ENCODE measurements around the gene TOE1. TPM values are rescaled to one million over a fixed set of nuclear protein-coding genes. Genes with fewer than 3 reads are reported as not detected.

Gene TOE1
- total and polyA plus RNA-seq, 9 of the 15 experiments (the other 6 are each of a cell fraction or from before 2014, with no cell fraction given), result 32.1 to 85.7 (median 38.0) TPM

DNA sequence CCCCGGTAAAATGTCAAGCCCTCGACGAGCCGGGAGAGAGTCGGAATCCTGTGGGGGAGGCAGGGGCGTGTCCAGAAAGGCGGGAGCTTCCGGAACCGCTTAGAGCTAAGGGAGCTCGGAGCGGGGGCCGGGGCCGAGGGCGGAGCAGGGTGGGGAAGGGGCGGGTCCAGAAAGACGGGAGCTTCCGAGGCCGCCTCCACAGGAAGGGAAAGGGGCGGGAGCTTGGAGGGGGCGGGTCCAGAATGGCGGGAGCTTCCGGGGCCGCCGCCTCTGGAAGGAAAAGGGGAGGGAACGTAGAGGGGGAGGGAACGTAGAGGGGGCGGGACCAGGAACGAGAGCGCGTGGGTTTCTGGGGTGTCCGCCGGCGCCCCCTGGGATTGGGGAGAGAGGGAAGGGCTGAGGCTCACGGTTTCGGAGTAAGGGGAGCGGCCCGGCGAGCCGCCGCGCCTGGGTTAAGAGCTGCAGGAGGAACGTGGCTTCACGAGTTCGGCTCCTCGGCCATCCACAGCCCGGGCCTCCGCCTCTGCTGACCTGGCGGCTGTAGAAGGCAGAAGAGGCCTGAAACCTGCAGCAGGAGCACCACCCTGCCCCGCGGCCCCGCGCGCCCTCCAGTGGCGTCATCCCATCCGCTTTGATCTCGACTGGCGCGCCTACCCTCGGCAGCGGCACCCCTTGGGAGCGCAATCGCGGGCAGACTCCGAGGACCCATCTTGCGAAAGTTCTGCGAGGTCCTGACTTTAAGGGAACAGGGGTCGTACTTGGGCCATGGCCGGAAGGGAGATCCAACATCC lies 36.3 kb upstream of the TOE1 start (continued):
- no peak for TF ChIP-seq MAFG (tag; conservative IDR thresholded peaks at IDR 0.05)
- TF ChIP-seq NR2F6 (CRISPR knock-in tag; IDR thresholded peaks at IDR 0.05), result no peak
- peak; percentile 40; the same call in 1 of the 2 replicates for TF ChIP-seq SREBF1 (IDR thresholded peaks at IDR 0.05; ENCODE audit: borderline replicate concordance, low read depth, low read length)
- TF ChIP-seq, protein P1, sequence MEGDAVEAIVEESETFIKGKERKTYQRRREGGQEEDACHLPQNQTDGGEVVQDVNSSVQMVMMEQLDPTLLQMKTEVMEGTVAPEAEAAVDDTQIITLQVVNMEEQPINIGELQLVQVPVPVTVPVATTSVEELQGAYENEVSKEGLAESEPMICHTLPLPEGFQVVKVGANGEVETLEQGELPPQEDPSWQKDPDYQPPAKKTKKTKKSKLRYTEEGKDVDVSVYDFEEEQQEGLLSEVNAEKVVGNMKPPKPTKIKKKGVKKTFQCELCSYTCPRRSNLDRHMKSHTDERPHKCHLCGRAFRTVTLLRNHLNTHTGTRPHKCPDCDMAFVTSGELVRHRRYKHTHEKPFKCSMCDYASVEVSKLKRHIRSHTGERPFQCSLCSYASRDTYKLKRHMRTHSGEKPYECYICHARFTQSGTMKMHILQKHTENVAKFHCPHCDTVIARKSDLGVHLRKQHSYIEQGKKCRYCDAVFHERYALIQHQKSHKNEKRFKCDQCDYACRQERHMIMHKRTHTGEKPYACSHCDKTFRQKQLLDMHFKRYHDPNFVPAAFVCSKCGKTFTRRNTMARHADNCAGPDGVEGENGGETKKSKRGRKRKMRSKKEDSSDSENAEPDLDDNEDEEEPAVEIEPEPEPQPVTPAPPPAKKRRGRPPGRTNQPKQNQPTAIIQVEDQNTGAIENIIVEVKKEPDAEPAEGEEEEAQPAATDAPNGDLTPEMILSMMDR (IDR thresholded peaks at IDR 0.05 in 2 of 3, conservative IDR thresholded peaks at IDR 0.05 in 1 of 3; ENCODE audit: insufficient read depth in 2 of 3, low read depth in 1 of 3, low read length in 3 of 3), result peak; percentile 95 to 99 (median 95)
- no peak for TF ChIP-seq RBM39 (optimal IDR thresholded peaks at IDR 0.05; ENCODE audit: low read depth, low read length)
- TF ChIP-seq CREM (IDR thresholded peaks at IDR 0.05; ENCODE audit: low read depth), result peak; percentile 91
- peak; percentile 90 for TF ChIP-seq RBFOX2 (IDR thresholded peaks at IDR 0.05; ENCODE audit: low read depth, low read length)
- TF ChIP-seq CXXC5 (CRISPR knock-in tag; IDR thresholded peaks at IDR 0.05), result peak; percentile 83
- TF ChIP-seq ASH1L (IDR thresholded peaks at IDR 0.05; ENCODE audit: borderline replicate concordance, low read depth, partially characterized antibody), result no peak
- peak; percentile 62; the same call in 1 of the 2 replicates for TF ChIP-seq HDAC8 (tag; IDR thresholded peaks at IDR 0.05)
- TF ChIP-seq, protein P2, sequence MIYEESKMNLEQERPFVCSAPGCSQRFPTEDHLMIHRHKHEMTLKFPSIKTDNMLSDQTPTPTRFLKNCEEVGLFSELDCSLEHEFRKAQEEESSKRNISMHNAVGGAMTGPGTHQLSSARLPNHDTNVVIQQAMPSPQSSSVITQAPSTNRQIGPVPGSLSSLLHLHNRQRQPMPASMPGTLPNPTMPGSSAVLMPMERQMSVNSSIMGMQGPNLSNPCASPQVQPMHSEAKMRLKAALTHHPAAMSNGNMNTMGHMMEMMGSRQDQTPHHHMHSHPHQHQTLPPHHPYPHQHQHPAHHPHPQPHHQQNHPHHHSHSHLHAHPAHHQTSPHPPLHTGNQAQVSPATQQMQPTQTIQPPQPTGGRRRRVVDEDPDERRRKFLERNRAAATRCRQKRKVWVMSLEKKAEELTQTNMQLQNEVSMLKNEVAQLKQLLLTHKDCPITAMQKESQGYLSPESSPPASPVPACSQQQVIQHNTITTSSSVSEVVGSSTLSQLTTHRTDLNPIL (CRISPR knock-in tag; IDR thresholded peaks at IDR 0.05), result no peak
- TF ChIP-seq ZKSCAN1 (IDR thresholded peaks at IDR 0.05; ENCODE audit: low read depth, low read length), result peak; percentile 76
- TF ChIP-seq TCF3 (CRISPR knock-in tag; IDR thresholded peaks at IDR 0.05), result no peak; the same call in none of the 2 replicates
- TF ChIP-seq GATAD2B (IDR thresholded peaks at IDR 0.05; ENCODE audit: borderline replicate concordance), result 0 out of 2 replicates have a peak, but pooled peaks have one; percentile 19
- TF ChIP-seq, protein P3, sequence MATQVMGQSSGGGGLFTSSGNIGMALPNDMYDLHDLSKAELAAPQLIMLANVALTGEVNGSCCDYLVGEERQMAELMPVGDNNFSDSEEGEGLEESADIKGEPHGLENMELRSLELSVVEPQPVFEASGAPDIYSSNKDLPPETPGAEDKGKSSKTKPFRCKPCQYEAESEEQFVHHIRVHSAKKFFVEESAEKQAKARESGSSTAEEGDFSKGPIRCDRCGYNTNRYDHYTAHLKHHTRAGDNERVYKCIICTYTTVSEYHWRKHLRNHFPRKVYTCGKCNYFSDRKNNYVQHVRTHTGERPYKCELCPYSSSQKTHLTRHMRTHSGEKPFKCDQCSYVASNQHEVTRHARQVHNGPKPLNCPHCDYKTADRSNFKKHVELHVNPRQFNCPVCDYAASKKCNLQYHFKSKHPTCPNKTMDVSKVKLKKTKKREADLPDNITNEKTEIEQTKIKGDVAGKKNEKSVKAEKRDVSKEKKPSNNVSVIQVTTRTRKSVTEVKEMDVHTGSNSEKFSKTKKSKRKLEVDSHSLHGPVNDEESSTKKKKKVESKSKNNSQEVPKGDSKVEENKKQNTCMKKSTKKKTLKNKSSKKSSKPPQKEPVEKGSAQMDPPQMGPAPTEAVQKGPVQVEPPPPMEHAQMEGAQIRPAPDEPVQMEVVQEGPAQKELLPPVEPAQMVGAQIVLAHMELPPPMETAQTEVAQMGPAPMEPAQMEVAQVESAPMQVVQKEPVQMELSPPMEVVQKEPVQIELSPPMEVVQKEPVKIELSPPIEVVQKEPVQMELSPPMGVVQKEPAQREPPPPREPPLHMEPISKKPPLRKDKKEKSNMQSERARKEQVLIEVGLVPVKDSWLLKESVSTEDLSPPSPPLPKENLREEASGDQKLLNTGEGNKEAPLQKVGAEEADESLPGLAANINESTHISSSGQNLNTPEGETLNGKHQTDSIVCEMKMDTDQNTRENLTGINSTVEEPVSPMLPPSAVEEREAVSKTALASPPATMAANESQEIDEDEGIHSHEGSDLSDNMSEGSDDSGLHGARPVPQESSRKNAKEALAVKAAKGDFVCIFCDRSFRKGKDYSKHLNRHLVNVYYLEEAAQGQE (IDR thresholded peaks at IDR 0.05; ENCODE audit: borderline replicate concordance), result peak; percentile 89
- TF ChIP-seq, protein P3 (CRISPR knock-in tag; IDR thresholded peaks at IDR 0.05; ENCODE audit: low read depth), result peak; percentile 86; the same call in 1 of the 2 replicates
- no peak for TF ChIP-seq SRSF1 (IDR thresholded peaks at IDR 0.05; ENCODE audit: low read depth, low read length)

Measured in K562 (cell line).